K562 (cell line): Measurements from ENCODE around the gene ZNF577. TPM values are rescaled to one million over a fixed set of nuclear protein-coding genes. Genes with fewer than 3 reads are reported as not detected.
A peak's percentile ranks its signal among the peaks of the same experiment; 100 is the strongest.

Experiments used
- ATAC-seq: fragments of 200-7000 bp; cut with Tn5 transposase; 3 replicates; pipeline ENCODE4 v1.9.1; 2020; ENCODE audit warnings: moderate library complexity
- BruUV-seq: library from RNA; stranded (reverse); fragments of 400-500 nt; replicated peaks from 2 replicates; lab custom pipeline; 2021; lab: Mats Ljungman, UMichigan
- CTCF ChIA-PET: fragments of 300-600 bp; formaldehyde crosslinking; extraction: SDS; loops from one replicate; lab custom pipeline; 2021; ENCODE audit warnings: low intra/inter-chr PET ratio; lab: Yijun Ruan, JAX
- POLR2A ChIA-PET: fragments of 300-600, 350-650 bp; sonication (Branson Sonifier 250); formaldehyde crosslinking; extraction: SDS; loops from one replicate; lab custom pipeline; 2021; ENCODE audit warnings: antibody characterized with exemption, inconsistent platforms; lab: Yijun Ruan, JAX
- DNase-seq, 4 experiments: peaks; one replicate each; pipeline versions ENCODE4 v3.0.0 to v3.0.0-alpha.2; 2011 to 2018; ENCODE audit warnings: low spot score in 3 of 4, mixed read lengths in 3 of 4; ENCODE audit errors: extremely low read depth in 1 of 4
- FAIRE-seq: peaks from 2 replicates; lab custom pipeline; 2011; peaks lifted over from hg19 to GRCh38; lab: Jason Lieb, UNC
- H2AFZ ChIP-seq: 2 replicates; pipeline ENCODE4 v1.6.0; 2011; ENCODE audit warnings: low read depth, low read length, control low read depth, inconsistent platforms
- H3K27ac ChIP-seq: fragments of 200-600 bp; 3 replicates; pipeline ENCODE4 v1.8.0; 2011; ENCODE audit warnings: low read depth, mild to moderate bottlenecking, control low read depth, inconsistent platforms, low read length, moderate library complexity, mixed read lengths; ENCODE audit errors: extremely low read depth
- H3K27me3 ChIP-seq, 2 experiments: fragments of 300-600 bp in 1 of 2; 2 replicates in 1 of 2; 3 replicates in 1 of 2; pipeline versions ENCODE4 v1.6.0 to v1.8.0; 2011; ENCODE audit warnings: inconsistent platforms in 2 of 2, low read length in 2 of 2, mild to moderate bottlenecking in 1 of 2, mixed read lengths in 1 of 2, moderate library complexity in 1 of 2; ENCODE audit not compliant: control insufficient read depth in 2 of 2, insufficient read depth in 2 of 2
- H3K36me3 ChIP-seq: fragments of 300-600 bp; 3 replicates; pipeline ENCODE4 v1.8.0; 2011; ENCODE audit warnings: mild to moderate bottlenecking, low read length, inconsistent platforms; ENCODE audit not compliant: control insufficient read depth, insufficient read depth
- H3K4me1 ChIP-seq, 2 experiments: fragments of 200-600 bp in 1 of 2; replicated peaks in 1 of 2; 2 replicates in 1 of 2; 3 replicates in 1 of 2; pipeline versions ENCODE4 v1.5.1 to v1.8.0; 2011; ENCODE audit warnings: inconsistent platforms in 2 of 2, low read length in 2 of 2, mild to moderate bottlenecking in 1 of 2, mixed read lengths in 1 of 2, moderate library complexity in 1 of 2; ENCODE audit not compliant: control insufficient read depth in 2 of 2, insufficient read depth in 2 of 2
- H3K4me2 ChIP-seq: 2 replicates; pipeline ENCODE4 v1.6.1; 2011; ENCODE audit warnings: low read length, control low read depth, inconsistent platforms, mixed read lengths; ENCODE audit not compliant: insufficient read depth
- H3K4me3 ChIP-seq: fragments of 200-600 bp; sonication (generic), shearing (Covaris generic); 2 replicates; pipeline ENCODE4 v1.5.1; 2016; ENCODE audit warnings: control low read depth, inconsistent platforms
- H3K79me2 ChIP-seq: fragments of 200-600 bp; 3 replicates; pipeline ENCODE4 v1.8.0; 2011; ENCODE audit warnings: low read length, inconsistent platforms; ENCODE audit not compliant: control insufficient read depth, insufficient read depth
- H3K9ac ChIP-seq, 2 experiments: 2 replicates each; pipeline versions ENCODE4 v1.6.0 to v1.6.1; 2011; ENCODE audit warnings: low read depth in 2 of 2, low read length in 2 of 2, control low read depth in 1 of 2, inconsistent platforms in 1 of 2, mild to moderate bottlenecking in 1 of 2, mixed read lengths in 1 of 2; ENCODE audit not compliant: insufficient read depth in 1 of 2
- H3K9me1 ChIP-seq: one replicate; pipeline ENCODE4 v1.6.0; 2011; ENCODE audit warnings: inconsistent platforms, mild to moderate bottlenecking, low read length, moderate library complexity; ENCODE audit not compliant: control insufficient read depth, insufficient read depth
- H3K9me3 ChIP-seq: replicated peaks from 2 replicates; pipeline ENCODE4 v1.5.1; 2011; ENCODE audit warnings: low read depth, low read length, inconsistent platforms; ENCODE audit not compliant: control insufficient read depth, insufficient read depth
- H4K20me1 ChIP-seq: replicated peaks from 2 replicates; pipeline ENCODE4 v1.6.1; 2011; ENCODE audit warnings: low read length, inconsistent platforms, mixed read lengths; ENCODE audit not compliant: control insufficient read depth, insufficient read depth
- ARID2 ChIP-seq: fragments of 450-650 bp; IDR thresholded peaks from 2 replicates; pipeline ENCODE4 v1.6.1; 2017; ENCODE audit warnings: antibody characterized with exemption, mild to moderate bottlenecking
- C11orf30 ChIP-seq: fragments of 450-650 bp; IDR thresholded peaks from 2 replicates; pipeline ENCODE4 v1.6.1; 2016; ENCODE audit warnings: low read depth, mild to moderate bottlenecking
- CBFA2T2 ChIP-seq: fragments of 450-650 bp; conservative IDR thresholded peaks from 2 replicates; pipeline ENCODE4 v1.6.1; 2017; ENCODE audit warnings: mild to moderate bottlenecking
- CUX1 ChIP-seq: fragments of 200-800 bp; sonication (Bioruptor generic); IDR thresholded peaks from 2 replicates; pipeline ENCODE4 v1.6.1; 2016; ENCODE audit warnings: missing genetic modification characterization, missing compliant biosample characterization
- HMG20B ChIP-seq: fragments of 250-450 bp; sonication (Bioruptor Pico); IDR thresholded peaks from 2 replicates; pipeline ENCODE4 v1.5.0; 2021; ENCODE audit warnings: mild to moderate bottlenecking
- ZNF121 ChIP-seq: sonication (generic); formaldehyde crosslinking; conservative IDR thresholded peaks from 2 replicates; pipeline ENCODE4 v1.8.0; 2022; ENCODE audit warnings: missing genetic modification reagents
- ZNF639 ChIP-seq, 2 experiments: fragments of 200-800 bp in 1 of 2; sonication (Bioruptor generic) in 1 of 2; sonication (generic) in 1 of 2; formaldehyde crosslinking in 1 of 2; IDR thresholded peaks in 1 of 2; conservative IDR thresholded peaks in 1 of 2; 2 replicates each; pipeline versions ENCODE4 v1.5.0 to v1.6.1; 2016 to 2020; ENCODE audit warnings: missing compliant biosample characterization in 1 of 2, missing genetic modification characterization in 1 of 2, missing genetic modification reagents in 1 of 2
- WGBS: fragments of 100-300 bp; shearing (Covaris generic); methylation state at CpG from one replicate; pipeline ENCODE4 v1.1.6; 2016; ENCODE audit warnings: low coverage, mixed read lengths; ENCODE audit not compliant: insufficient coverage; ENCODE audit errors: missing lambda C conversion rate; 5-methylcytosine and 5-hydroxymethylcytosine counted together
- in situ Hi-C: fragments of 300-500 bp; cut with MboI; formaldehyde crosslinking; loops from 4 replicates; pipeline ENCODE4 v1.15.0; 2018; ENCODE audit warnings: inconsistent platforms, mixed read lengths
- intact Hi-C: fragments of 100-400 bp; cut with micrococcal nuclease; formaldehyde crosslinking; loops from 2 replicates; pipeline ENCODE4 v1.14.2; 2022
- polyA plus RNA-seq, 8 experiments: library from polyadenylated mRNA; depleted of rRNA in 4 of 8; stranded (reverse) in 5 of 8; unstranded in 3 of 8; fragments of >200 nt; fragmentation: Nextera tagmentation in 2 of 8; fragmentation: Illumina TruSeq in 1 of 8; extraction: Ambion mirVana in 2 of 8; extraction: Trizol in 1 of 8; gene quantifications; 2 replicates each; pipeline versions ENCODE4 v1.2.1 to v1.2.3, GENCODE V29; 2011 to 2014; ENCODE audit warnings: inconsistent platforms in 1 of 8, missing spikeins in 1 of 8
- total RNA-seq, 7 experiments: library from RNA; depleted of rRNA in 6 of 7; stranded (reverse); fragments of >200 nt in 6 of 7; fragmentation: Illumina TruSeq in 2 of 7; extraction: Trizol in 2 of 7; gene quantifications; 2 replicates each; pipeline versions ENCODE4 v1.2.1 to v1.2.3, GENCODE V29; 2011 to 2021; ENCODE audit warnings: low replicate concordance in 1 of 7

ZNF577 gene
- total and polyA plus RNA-seq, 9 of the 15 experiments (the other 6 are each of a cell fraction or from before 2014, with no cell fraction given) = 1.3 to 12.7 (median 7.0) TPM

- Histone ChIP-seq H3K4me2 (no peak overlapping the region), H3K4me1 (peaks cover 0 to 1% of the 10 kb centered on the region in 2 experiments; a peak in 1 of 5 replicates), H4K20me1 (no peaks in the 10 kb centered on the region), H3K9me3 (peaks cover 19% of the 10 kb centered on the region), H3K27me3 (no peaks in the 10 kb centered on the region), H3K9me1 (no peaks in the 10 kb centered on the region), H3K9ac (no peak overlapping the region), H3K36me3 (peaks cover 25% of the 10 kb centered on the region), H3K27ac (no peak overlapping the region), H3K79me2 (no peaks in the 10 kb centered on the region; the same call in 2 of the 3 replicates), H3K4me3 (no peak overlapping the region), H2AFZ (no peak overlapping the region)
- intact Hi-C loops (no loop called here), in situ Hi-C loops (no loop called here)
- WGBS = 85% methylated on average over 3 of the region's 3 CpGs
- no peak for ATAC-seq
- POLR2A ChIA-PET = no interaction called here
- FAIRE-seq = no peak
- TF ChIP-seq C11orf30 (no peak), ARID2 (no peak), CBFA2T2 (no peak), HMG20B (CRISPR knock-in tag) (no peak), ZNF121 (CRISPR knock-in tag) (peak; percentile 61), CUX1 (CRISPR knock-in tag) (no peak), ZNF639 (CRISPR knock-in tag; conservative IDR thresholded peaks at IDR 0.05 in 1 of 2, IDR thresholded peaks at IDR 0.05 in 1 of 2) (no peak)
- CTCF ChIA-PET = interaction anchor here (0.6 kb wide), 1 partner anchor 15 kb away, joined by 4 read pairs; no protein-coding TSS in a partner anchor
- DNase-seq = no peak
- BruUV-seq = no TSS peak
These were observed 5.2 kb downstream of the ZNF577 start for GRCh38 chr19:51882518-51882917.
